HepG2 (cell line): ENCODE data around the gene CCDC201. TPM values are rescaled to one million over a fixed set of nuclear protein-coding genes. Genes with fewer than 3 reads are reported as not detected.

ENCODE experiments used
- AKAP8 ChIP-seq: sonication (generic); formaldehyde crosslinking; IDR thresholded peaks from 2 replicates; pipeline ENCODE4 v1.5.1; 2020; ENCODE audit warnings: mild to moderate bottlenecking, missing genetic modification reagents
- DPF2 ChIP-seq: sonication (generic); formaldehyde crosslinking; IDR thresholded peaks from 2 replicates; pipeline ENCODE4 v1.4.0; 2020; ENCODE audit warnings: mild to moderate bottlenecking, low read depth, missing genetic modification reagents, borderline replicate concordance
- EP300 ChIP-seq, 3 experiments: sonication (generic) in 1 of 3; formaldehyde crosslinking in 1 of 3; IDR thresholded peaks; 2 replicates each; pipeline versions ENCODE4 v1.5.1 to v1.6.1; 2011 to 2020; ENCODE audit warnings: low read depth in 2 of 3, low read length in 2 of 3, borderline replicate concordance in 1 of 3, improper control_type of control experiment in 1 of 3, mild to moderate bottlenecking in 1 of 3, missing genetic modification reagents in 1 of 3, moderate library complexity in 1 of 3
- KLF15 ChIP-seq: sonication (generic); formaldehyde crosslinking; IDR thresholded peaks from 2 replicates; pipeline ENCODE4 v1.8.1; 2023; ENCODE audit warnings: borderline replicate concordance, mild to moderate bottlenecking, inconsistent platforms, missing genetic modification reagents, mixed read lengths
- MBNL3 ChIP-seq: fragments of 250-450 bp; sonication (Bioruptor Pico); conservative IDR thresholded peaks from 2 replicates; pipeline ENCODE4 v1.8.0; 2022; ENCODE audit warnings: mild to moderate bottlenecking, inconsistent platforms
- MXD4 ChIP-seq: IDR thresholded peaks from 2 replicates; pipeline ENCODE4 v1.6.1; 2016; ENCODE audit warnings: mild to moderate bottlenecking, missing biosample characterization, missing genetic modification reagents
- NFIC ChIP-seq: IDR thresholded peaks from 2 replicates; pipeline ENCODE4 v1.6.1; 2012; ENCODE audit warnings: mild to moderate bottlenecking, low read length, inconsistent platforms
- NFKB2 ChIP-seq: sonication (generic); formaldehyde crosslinking; IDR thresholded peaks from 2 replicates; pipeline ENCODE4 v1.4.0; 2020; ENCODE audit warnings: missing genetic modification reagents, borderline replicate concordance
- PITX1 ChIP-seq: sonication (generic); formaldehyde crosslinking; IDR thresholded peaks from 2 replicates; pipeline ENCODE4 v1.5.1; 2020; ENCODE audit warnings: mild to moderate bottlenecking, missing genetic modification reagents
- ZBTB7A ChIP-seq: sonication (generic); formaldehyde crosslinking; IDR thresholded peaks from 2 replicates; pipeline ENCODE4 v1.8.0; 2022; ENCODE audit warnings: mild to moderate bottlenecking, missing genetic modification reagents
- ZNF260 ChIP-seq: sonication (generic); formaldehyde crosslinking; IDR thresholded peaks from 2 replicates; pipeline ENCODE4 v1.4.0; 2020; ENCODE audit warnings: missing genetic modification reagents, low read depth, mild to moderate bottlenecking, borderline replicate concordance
- ZNF274 ChIP-seq: sonication (generic); formaldehyde crosslinking; IDR thresholded peaks from 2 replicates; pipeline ENCODE4 v1.5.1; 2020; ENCODE audit warnings: mild to moderate bottlenecking, missing genetic modification reagents
- ZNF3 ChIP-seq: IDR thresholded peaks from 2 replicates; pipeline ENCODE4 v1.7.0; 2017; ENCODE audit warnings: inconsistent platforms
- polyA plus RNA-seq, 8 experiments: library from polyadenylated mRNA; depleted of rRNA in 3 of 8; stranded (reverse) in 7 of 8; unstranded in 1 of 8; fragments of >200 nt; fragmentation: Illumina TruSeq in 4 of 8; extraction: Trizol in 4 of 8; gene quantifications; 2 replicates each; pipeline versions ENCODE4 v1.2.1 to v1.2.3, GENCODE V29; 2011 to 2016; ENCODE audit warnings: low read depth in 4 of 8, missing spikeins in 1 of 8, mixed read lengths in 1 of 8; ENCODE audit not compliant: insufficient read depth in 1 of 8
- total RNA-seq, 5 experiments: library from RNA; depleted of rRNA; stranded (reverse); fragments of >200 nt; fragmentation: Illumina TruSeq; extraction: Trizol; gene quantifications; 2 replicates each; pipeline ENCODE4 v1.2.3, GENCODE V29; 2016; ENCODE audit warnings: low read depth in 1 of 5
- TF ChIP-seq, protein P1 (sequence below): sonication (generic); formaldehyde crosslinking; IDR thresholded peaks from 2 replicates; pipeline ENCODE4 v1.5.1; 2020; ENCODE audit warnings: mild to moderate bottlenecking, missing genetic modification reagents, borderline replicate concordance
- TF ChIP-seq, protein P2 (sequence below): IDR thresholded peaks from 2 replicates; pipeline ENCODE4 v1.6.1; 2016
- TF ChIP-seq, protein P3 (sequence below): sonication (generic); formaldehyde crosslinking; IDR thresholded peaks from 2 replicates; pipeline ENCODE4 v1.4.0; 2020; ENCODE audit warnings: missing genetic modification reagents

The CCDC201 gene
- total and polyA plus RNA-seq, 2 of the 13 experiments (the other 11 are each of a cell fraction or from before 2014, with no cell fraction given): 0.92 TPM; not detected in 1

DNA sequence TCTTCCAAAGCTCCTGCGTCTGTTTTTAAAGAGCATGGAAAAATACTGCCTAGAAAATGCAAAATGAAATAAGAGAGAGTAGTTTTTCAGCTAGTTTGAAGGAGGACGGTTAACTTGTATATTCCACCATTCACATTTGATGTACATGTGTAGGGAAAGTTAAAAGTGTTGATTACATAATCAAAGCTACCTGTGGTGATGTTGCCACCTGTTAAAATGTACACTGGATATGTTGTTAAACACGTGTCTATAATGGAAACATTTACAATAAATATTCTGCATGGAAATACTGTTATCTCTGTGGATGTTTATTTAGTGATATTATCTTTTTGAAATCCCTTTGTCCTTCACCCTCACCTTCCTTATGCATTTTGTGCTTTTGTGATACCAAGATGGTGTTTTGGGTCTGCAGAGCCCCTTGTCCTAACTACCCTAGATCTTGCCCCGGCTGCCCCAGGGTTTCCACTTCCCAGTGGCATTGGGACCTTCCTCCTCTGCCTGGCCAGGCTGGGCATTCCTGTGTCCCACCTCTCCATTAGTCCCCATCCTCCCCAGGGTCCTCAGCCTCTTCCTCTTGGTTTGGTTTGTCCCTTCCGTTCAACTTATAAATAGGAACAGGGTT lies 20.6 kb upstream of the CCDC201 start (continued):
- TF ChIP-seq, protein P1, sequence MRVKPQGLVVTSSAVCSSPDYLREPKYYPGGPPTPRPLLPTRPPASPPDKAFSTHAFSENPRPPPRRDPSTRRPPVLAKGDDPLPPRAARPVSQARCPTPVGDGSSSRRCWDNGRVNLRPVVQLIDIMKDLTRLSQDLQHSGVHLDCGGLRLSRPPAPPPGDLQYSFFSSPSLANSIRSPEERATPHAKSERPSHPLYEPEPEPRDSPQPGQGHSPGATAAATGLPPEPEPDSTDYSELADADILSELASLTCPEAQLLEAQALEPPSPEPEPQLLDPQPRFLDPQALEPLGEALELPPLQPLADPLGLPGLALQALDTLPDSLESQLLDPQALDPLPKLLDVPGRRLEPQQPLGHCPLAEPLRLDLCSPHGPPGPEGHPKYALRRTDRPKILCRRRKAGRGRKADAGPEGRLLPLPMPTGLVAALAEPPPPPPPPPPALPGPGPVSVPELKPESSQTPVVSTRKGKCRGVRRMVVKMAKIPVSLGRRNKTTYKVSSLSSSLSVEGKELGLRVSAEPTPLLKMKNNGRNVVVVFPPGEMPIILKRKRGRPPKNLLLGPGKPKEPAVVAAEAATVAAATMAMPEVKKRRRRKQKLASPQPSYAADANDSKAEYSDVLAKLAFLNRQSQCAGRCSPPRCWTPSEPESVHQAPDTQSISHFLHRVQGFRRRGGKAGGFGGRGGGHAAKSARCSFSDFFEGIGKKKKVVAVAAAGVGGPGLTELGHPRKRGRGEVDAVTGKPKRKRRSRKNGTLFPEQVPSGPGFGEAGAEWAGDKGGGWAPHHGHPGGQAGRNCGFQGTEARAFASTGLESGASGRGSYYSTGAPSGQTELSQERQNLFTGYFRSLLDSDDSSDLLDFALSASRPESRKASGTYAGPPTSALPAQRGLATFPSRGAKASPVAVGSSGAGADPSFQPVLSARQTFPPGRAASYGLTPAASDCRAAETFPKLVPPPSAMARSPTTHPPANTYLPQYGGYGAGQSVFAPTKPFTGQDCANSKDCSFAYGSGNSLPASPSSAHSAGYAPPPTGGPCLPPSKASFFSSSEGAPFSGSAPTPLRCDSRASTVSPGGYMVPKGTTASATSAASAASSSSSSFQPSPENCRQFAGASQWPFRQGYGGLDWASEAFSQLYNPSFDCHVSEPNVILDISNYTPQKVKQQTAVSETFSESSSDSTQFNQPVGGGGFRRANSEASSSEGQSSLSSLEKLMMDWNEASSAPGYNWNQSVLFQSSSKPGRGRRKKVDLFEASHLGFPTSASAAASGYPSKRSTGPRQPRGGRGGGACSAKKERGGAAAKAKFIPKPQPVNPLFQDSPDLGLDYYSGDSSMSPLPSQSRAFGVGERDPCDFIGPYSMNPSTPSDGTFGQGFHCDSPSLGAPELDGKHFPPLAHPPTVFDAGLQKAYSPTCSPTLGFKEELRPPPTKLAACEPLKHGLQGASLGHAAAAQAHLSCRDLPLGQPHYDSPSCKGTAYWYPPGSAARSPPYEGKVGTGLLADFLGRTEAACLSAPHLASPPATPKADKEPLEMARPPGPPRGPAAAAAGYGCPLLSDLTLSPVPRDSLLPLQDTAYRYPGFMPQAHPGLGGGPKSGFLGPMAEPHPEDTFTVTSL (CRISPR knock-in tag): peak; percentile 52; the same call in 1 of the 2 replicates
- no peak; the same call in 1 of the 2 replicates for TF ChIP-seq MXD4
- TF ChIP-seq ZNF274 (CRISPR knock-in tag): no peak; the same call in none of the 2 replicates
- TF ChIP-seq, protein P2, sequence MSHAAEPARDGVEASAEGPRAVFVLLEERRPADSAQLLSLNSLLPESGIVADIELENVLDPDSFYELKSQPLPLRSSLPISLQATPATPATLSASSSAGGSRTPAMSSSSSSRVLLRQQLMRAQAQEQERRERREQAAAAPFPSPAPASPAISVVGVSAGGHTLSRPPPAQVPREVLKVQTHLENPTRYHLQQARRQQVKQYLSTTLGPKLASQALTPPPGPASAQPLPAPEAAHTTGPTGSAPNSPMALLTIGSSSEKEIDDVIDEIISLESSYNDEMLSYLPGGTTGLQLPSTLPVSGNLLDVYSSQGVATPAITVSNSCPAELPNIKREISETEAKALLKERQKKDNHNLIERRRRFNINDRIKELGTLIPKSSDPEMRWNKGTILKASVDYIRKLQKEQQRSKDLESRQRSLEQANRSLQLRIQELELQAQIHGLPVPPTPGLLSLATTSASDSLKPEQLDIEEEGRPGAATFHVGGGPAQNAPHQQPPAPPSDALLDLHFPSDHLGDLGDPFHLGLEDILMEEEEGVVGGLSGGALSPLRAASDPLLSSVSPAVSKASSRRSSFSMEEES (CRISPR knock-in tag): 0 out of 2 replicates have a peak, but pooled peaks have one; percentile 7
- TF ChIP-seq ZBTB7A: 0 out of 2 replicates have a peak, but pooled peaks have one; percentile 16
- TF ChIP-seq DPF2 (CRISPR knock-in tag): peak; percentile 31; the same call in 1 of the 2 replicates
- TF ChIP-seq NFKB2 (CRISPR knock-in tag): no peak
- TF ChIP-seq NFIC: no peak
- peak; percentile 97; the same call in 1 of the 2 replicates for TF ChIP-seq AKAP8 (CRISPR knock-in tag)
- TF ChIP-seq, protein P3, sequence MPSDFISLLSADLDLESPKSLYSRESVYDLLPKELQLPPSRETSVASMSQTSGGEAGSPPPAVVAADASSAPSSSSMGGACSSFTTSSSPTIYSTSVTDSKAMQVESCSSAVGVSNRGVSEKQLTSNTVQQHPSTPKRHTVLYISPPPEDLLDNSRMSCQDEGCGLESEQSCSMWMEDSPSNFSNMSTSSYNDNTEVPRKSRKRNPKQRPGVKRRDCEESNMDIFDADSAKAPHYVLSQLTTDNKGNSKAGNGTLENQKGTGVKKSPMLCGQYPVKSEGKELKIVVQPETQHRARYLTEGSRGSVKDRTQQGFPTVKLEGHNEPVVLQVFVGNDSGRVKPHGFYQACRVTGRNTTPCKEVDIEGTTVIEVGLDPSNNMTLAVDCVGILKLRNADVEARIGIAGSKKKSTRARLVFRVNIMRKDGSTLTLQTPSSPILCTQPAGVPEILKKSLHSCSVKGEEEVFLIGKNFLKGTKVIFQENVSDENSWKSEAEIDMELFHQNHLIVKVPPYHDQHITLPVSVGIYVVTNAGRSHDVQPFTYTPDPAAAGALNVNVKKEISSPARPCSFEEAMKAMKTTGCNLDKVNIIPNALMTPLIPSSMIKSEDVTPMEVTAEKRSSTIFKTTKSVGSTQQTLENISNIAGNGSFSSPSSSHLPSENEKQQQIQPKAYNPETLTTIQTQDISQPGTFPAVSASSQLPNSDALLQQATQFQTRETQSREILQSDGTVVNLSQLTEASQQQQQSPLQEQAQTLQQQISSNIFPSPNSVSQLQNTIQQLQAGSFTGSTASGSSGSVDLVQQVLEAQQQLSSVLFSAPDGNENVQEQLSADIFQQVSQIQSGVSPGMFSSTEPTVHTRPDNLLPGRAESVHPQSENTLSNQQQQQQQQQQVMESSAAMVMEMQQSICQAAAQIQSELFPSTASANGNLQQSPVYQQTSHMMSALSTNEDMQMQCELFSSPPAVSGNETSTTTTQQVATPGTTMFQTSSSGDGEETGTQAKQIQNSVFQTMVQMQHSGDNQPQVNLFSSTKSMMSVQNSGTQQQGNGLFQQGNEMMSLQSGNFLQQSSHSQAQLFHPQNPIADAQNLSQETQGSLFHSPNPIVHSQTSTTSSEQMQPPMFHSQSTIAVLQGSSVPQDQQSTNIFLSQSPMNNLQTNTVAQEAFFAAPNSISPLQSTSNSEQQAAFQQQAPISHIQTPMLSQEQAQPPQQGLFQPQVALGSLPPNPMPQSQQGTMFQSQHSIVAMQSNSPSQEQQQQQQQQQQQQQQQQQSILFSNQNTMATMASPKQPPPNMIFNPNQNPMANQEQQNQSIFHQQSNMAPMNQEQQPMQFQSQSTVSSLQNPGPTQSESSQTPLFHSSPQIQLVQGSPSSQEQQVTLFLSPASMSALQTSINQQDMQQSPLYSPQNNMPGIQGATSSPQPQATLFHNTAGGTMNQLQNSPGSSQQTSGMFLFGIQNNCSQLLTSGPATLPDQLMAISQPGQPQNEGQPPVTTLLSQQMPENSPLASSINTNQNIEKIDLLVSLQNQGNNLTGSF (CRISPR knock-in tag): no peak
- no peak for TF ChIP-seq KLF15 (CRISPR knock-in tag)
- no peak for TF ChIP-seq ZNF3 (CRISPR knock-in tag)
- no peak for TF ChIP-seq MBNL3 (CRISPR knock-in tag)
- peak; percentile 55; the same call in 1 of the 2 replicates for TF ChIP-seq PITX1 (CRISPR knock-in tag)
- TF ChIP-seq ZNF260: no peak
- TF ChIP-seq EP300 (IDR thresholded peaks at IDR 0.05; ENCODE audit: low read depth in 2 of 2, low read length in 2 of 2): no peak; a peak in 1 of 4 replicates
- no peak for TF ChIP-seq EP300 (CRISPR knock-in tag; IDR thresholded peaks at IDR 0.05; ENCODE audit: borderline replicate concordance)
